DOHH2 (cell line): Measurements from ENCODE around the gene KIF18A.

ENCODE experiments used
- H3F3A ChIP-seq: fragments of 200-600 bp; sonication (generic), shearing (Covaris generic); 2 replicates; pipeline ENCODE4 v1.6.0; 2016; ENCODE audit warnings: antibody characterized with exemption, mild to moderate bottlenecking; ENCODE audit not compliant: control insufficient read depth, insufficient read depth
- H3K27ac ChIP-seq: fragments of 200-600 bp; sonication (generic); 2 replicates; pipeline ENCODE4 v1.5.1; 2014; ENCODE audit warnings: low read depth, mild to moderate bottlenecking, low read length, moderate library complexity
- H3K27me3 ChIP-seq: fragments of 200-600 bp; sonication (generic); 2 replicates; pipeline ENCODE4 v1.6.1; 2014; ENCODE audit warnings: mild to moderate bottlenecking, low read length, mixed read lengths; ENCODE audit not compliant: control insufficient read depth
- H3K36me3 ChIP-seq: fragments of 200-600 bp; sonication (generic); 2 replicates; pipeline ENCODE4 v1.6.1; 2014; ENCODE audit warnings: mild to moderate bottlenecking, low read length, moderate library complexity, mixed read lengths; ENCODE audit not compliant: control insufficient read depth
- H3K4me1 ChIP-seq: fragments of 200-600 bp; sonication (generic); 2 replicates; pipeline ENCODE4 v1.6.1; 2014; ENCODE audit warnings: mild to moderate bottlenecking, low read length, mixed read lengths; ENCODE audit not compliant: control insufficient read depth
- H3K4me2 ChIP-seq: fragments of 200-600 bp; sonication (generic); 2 replicates; pipeline ENCODE4 v1.6.0; 2014; ENCODE audit warnings: mild to moderate bottlenecking, low read length, moderate library complexity
- H3K4me3 ChIP-seq: fragments of 200-600 bp; sonication (generic); 2 replicates; pipeline ENCODE4 v1.5.1; 2014; ENCODE audit warnings: mild to moderate bottlenecking, low read length, mixed read lengths
- H3K79me2 ChIP-seq: fragments of 200-600 bp; sonication (generic); 2 replicates; pipeline ENCODE4 v1.6.1; 2014; ENCODE audit warnings: mild to moderate bottlenecking, low read length, mixed read lengths; ENCODE audit not compliant: control insufficient read depth
- H3K9me2 ChIP-seq: fragments of 200-600 bp; sonication (generic); replicated peaks from 2 replicates; pipeline ENCODE4 v1.6.1; 2014; ENCODE audit warnings: mild to moderate bottlenecking, low read length, mixed read lengths; ENCODE audit not compliant: control insufficient read depth
- H3K9me3 ChIP-seq: fragments of 200-600 bp; sonication (generic); 2 replicates; pipeline ENCODE4 v1.6.1; 2014; ENCODE audit warnings: antibody characterized with exemption, low read length, mixed read lengths; ENCODE audit not compliant: control insufficient read depth, insufficient read depth
- H4K20me1 ChIP-seq: fragments of 200-600 bp; sonication (generic); 2 replicates; pipeline ENCODE4 v1.6.0; 2014; ENCODE audit warnings: low read depth, mild to moderate bottlenecking, antibody characterized with exemption, low read length, moderate library complexity; ENCODE audit not compliant: control insufficient read depth, insufficient read depth
- EZH2phosphoT487 ChIP-seq: fragments of 200-600 bp; sonication (generic); IDR thresholded peaks from 2 replicates; pipeline ENCODE4 v1.6.1; 2017; ENCODE audit warnings: borderline replicate concordance, mild to moderate bottlenecking, antibody characterized with exemption, low read length, moderate library complexity, mixed read lengths
- TF ChIP-seq, protein P1 (sequence below): fragments of 200-600 bp; sonication (generic); IDR thresholded peaks from one replicate; pipeline ENCODE4 v1.5.1; 2014; ENCODE audit warnings: antibody characterized with exemption, mild to moderate bottlenecking, low read depth, low read length; ENCODE audit not compliant: poor library complexity, severe bottlenecking

Gene KIF18A

DNA sequence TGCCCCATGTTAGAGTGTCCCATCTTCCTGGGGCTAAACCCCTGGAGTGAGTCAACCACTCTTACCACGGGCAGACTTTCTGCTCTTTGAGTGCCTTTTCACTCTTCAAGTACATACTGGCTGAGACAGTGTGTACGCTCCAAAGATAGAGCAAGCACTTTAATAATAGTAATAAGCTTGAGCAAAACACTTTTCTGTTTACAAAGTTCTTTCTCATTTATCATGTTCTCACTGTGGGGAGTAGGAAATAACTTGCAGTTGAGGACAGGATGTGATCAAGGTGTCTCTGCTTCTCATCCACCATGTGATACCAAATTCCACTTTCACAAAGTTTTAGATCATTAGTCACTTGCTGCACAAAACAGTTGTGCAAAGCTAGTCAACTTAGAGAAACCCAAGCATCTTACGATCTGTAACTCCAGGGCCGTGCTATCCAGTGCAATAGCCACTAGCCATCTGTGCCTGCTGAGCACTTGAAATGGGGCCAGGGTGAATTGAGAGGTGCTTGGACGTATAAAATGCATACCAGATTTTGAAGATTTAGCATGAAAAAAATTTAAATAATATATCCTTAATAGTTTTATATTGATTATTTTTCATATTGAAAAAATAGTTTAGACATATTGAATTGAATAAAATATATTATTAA is 135.3 kb downstream of the KIF18A start:
- Histone ChIP-seq H3K27me3 (no peaks in the 10 kb centered on the region), H4K20me1 (no peaks in the 10 kb centered on the region), H3K4me2 (no peak overlapping the region), H3K9me2 (no peaks in the 10 kb centered on the region), H3K9me3 (no peaks in the 10 kb centered on the region), H3K79me2 (no peaks in the 10 kb centered on the region), H3K4me3 (no peak overlapping the region), H3K36me3 (no peaks in the 10 kb centered on the region), H3F3A (no peaks in the 10 kb centered on the region), H3K4me1 (no peaks in the 10 kb centered on the region), H3K27ac (no peak overlapping the region)
- TF ChIP-seq EZH2phosphoT487, result no peak
- TF ChIP-seq, protein P1, sequence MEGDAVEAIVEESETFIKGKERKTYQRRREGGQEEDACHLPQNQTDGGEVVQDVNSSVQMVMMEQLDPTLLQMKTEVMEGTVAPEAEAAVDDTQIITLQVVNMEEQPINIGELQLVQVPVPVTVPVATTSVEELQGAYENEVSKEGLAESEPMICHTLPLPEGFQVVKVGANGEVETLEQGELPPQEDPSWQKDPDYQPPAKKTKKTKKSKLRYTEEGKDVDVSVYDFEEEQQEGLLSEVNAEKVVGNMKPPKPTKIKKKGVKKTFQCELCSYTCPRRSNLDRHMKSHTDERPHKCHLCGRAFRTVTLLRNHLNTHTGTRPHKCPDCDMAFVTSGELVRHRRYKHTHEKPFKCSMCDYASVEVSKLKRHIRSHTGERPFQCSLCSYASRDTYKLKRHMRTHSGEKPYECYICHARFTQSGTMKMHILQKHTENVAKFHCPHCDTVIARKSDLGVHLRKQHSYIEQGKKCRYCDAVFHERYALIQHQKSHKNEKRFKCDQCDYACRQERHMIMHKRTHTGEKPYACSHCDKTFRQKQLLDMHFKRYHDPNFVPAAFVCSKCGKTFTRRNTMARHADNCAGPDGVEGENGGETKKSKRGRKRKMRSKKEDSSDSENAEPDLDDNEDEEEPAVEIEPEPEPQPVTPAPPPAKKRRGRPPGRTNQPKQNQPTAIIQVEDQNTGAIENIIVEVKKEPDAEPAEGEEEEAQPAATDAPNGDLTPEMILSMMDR, result no peak

DNA sequence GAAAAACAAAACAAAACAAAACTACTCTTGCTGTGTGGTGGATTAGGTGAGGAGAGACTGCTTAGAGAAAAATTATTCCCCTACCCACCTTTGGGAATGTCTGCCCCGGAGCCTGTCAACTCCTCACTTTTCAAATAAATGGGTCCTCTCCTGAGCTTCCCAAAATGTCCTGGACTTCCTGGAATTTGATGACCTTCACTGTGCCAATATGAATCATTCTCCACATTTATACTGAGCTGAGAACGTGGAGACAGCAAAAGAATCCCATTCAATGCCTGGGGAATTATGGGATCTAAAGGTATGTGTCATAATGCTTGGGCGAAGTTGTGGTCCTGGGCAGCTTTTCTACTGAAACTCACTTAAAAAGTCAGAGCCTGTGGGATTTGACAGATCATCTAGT is 136.8 kb downstream of the KIF18A start:
- no peak overlapping the region for H3K4me3 ChIP-seq
- H3F3A ChIP-seq, result no peaks in the 10 kb centered on the region
- H3K4me2 ChIP-seq, result no peak overlapping the region
- no peaks in the 10 kb centered on the region for H3K79me2 ChIP-seq
- H4K20me1 ChIP-seq, result no peaks in the 10 kb centered on the region
- no peaks in the 10 kb centered on the region for H3K9me2 ChIP-seq
- TF ChIP-seq EZH2phosphoT487, result no peak
- TF ChIP-seq, protein P1, result no peak
- no peak overlapping the region for H3K27ac ChIP-seq
- H3K36me3 ChIP-seq, result no peaks in the 10 kb centered on the region
- H3K27me3 ChIP-seq, result no peaks in the 10 kb centered on the region
- no peaks in the 10 kb centered on the region for H3K4me1 ChIP-seq
- H3K9me3 ChIP-seq, result no peaks in the 10 kb centered on the region
